Calu3 (cell line): ENCODE results near the gene KLK7. TPM values are rescaled to one million over a fixed set of nuclear protein-coding genes. Genes with fewer than 3 reads are reported as not detected.

ENCODE experiments used
- BruUV-seq: library from RNA; stranded (reverse); fragments of 400-500 nt; replicated peaks from 2 replicates; lab custom pipeline; 2021; lab: Mats Ljungman, UMichigan
- CTCF ChIA-PET: fragments of 300-600 bp; sonication (Branson Sonifier 250); formaldehyde crosslinking; loops from one replicate; lab custom pipeline; 2022; ENCODE audit warnings: antibody characterized with exemption; lab: Charles Lee
- DNase-seq: peaks from one replicate; pipeline ENCODE4 v3.0.0; 2022
- H3K27ac Mint-ChIP-seq: one replicate; pipeline ENCODE4 v1.8.0; 2022; ENCODE audit warnings: mixed read lengths; ENCODE audit not compliant: unreplicated experiment
- H3K27me3 Mint-ChIP-seq: one replicate; pipeline ENCODE4 v1.8.0; 2022; ENCODE audit warnings: mixed read lengths; ENCODE audit not compliant: unreplicated experiment
- H3K36me3 Mint-ChIP-seq: one replicate; pipeline ENCODE4 v1.8.0; 2022; ENCODE audit warnings: mild to moderate bottlenecking, moderate library complexity, mixed read lengths; ENCODE audit not compliant: insufficient read depth, unreplicated experiment
- H3K4me1 Mint-ChIP-seq: one replicate; pipeline ENCODE4 v1.8.0; 2022; ENCODE audit warnings: mild to moderate bottlenecking, low read depth, mixed read lengths; ENCODE audit not compliant: unreplicated experiment
- H3K4me3 Mint-ChIP-seq: one replicate; pipeline ENCODE4 v1.8.0; 2022; ENCODE audit warnings: mild to moderate bottlenecking, low read depth, moderate library complexity, mixed read lengths; ENCODE audit not compliant: unreplicated experiment
- H3K9me3 Mint-ChIP-seq: one replicate; pipeline ENCODE4 v1.8.0; 2022; ENCODE audit warnings: low read depth, mixed read lengths; ENCODE audit not compliant: unreplicated experiment
- intact Hi-C: fragments of 100-400 bp; cut with micrococcal nuclease; formaldehyde crosslinking; loops from one replicate; pipeline ENCODE4 v1.10.0; 2022; ENCODE audit not compliant: unreplicated experiment
- total RNA-seq: library from RNA; stranded (reverse); gene quantifications from 2 replicates; pipeline ENCODE4 v1.2.3, GENCODE V29; 2022
- TF ChIP-seq, protein P1 (sequence below): fragments of 200-600 bp; IDR thresholded peaks from one replicate; pipeline ENCODE4 v1.8.0; 2022; ENCODE audit warnings: antibody characterized with exemption; ENCODE audit not compliant: unreplicated experiment

The KLK7 gene
- total RNA-seq, 1 experiment from 2014 or later, result 6.5 TPM

DNA sequence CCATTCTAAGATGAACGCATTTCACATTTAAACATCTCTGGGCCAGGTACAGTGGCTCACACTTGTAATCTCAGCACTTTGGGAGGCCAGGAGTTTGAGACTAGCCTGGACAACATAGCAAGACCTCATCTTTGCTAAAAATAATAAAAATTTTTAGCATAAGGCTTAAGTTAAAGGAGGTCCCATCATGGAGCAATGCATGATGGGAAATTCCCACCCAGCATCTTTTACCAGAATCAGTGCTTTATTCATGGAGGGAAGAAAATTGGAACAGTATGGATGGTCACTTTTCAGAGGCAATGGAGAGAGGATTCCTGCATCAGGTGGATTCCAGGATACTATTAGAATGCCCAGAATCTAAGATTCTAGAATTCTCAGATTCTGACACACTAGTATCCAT, 21.5 kb upstream of the KLK7 start:
- TF ChIP-seq, protein P1, sequence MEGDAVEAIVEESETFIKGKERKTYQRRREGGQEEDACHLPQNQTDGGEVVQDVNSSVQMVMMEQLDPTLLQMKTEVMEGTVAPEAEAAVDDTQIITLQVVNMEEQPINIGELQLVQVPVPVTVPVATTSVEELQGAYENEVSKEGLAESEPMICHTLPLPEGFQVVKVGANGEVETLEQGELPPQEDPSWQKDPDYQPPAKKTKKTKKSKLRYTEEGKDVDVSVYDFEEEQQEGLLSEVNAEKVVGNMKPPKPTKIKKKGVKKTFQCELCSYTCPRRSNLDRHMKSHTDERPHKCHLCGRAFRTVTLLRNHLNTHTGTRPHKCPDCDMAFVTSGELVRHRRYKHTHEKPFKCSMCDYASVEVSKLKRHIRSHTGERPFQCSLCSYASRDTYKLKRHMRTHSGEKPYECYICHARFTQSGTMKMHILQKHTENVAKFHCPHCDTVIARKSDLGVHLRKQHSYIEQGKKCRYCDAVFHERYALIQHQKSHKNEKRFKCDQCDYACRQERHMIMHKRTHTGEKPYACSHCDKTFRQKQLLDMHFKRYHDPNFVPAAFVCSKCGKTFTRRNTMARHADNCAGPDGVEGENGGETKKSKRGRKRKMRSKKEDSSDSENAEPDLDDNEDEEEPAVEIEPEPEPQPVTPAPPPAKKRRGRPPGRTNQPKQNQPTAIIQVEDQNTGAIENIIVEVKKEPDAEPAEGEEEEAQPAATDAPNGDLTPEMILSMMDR, result no peak
- CTCF ChIA-PET, result no interaction called here
- Mint-ChIP-seq H3K4me3 (no peak overlapping the region), H3K36me3 (peaks cover 22% of the 10 kb centered on the region), H3K27ac (no peak overlapping the region), H3K27me3 (peaks cover 74% of the 10 kb centered on the region), H3K9me3 (no peaks in the 10 kb centered on the region), H3K4me1 (peaks cover 42% of the 10 kb centered on the region)
- BruUV-seq, result no TSS peak
- DNase-seq, result no peak
- intact Hi-C loops, result no loop called here

DNA sequence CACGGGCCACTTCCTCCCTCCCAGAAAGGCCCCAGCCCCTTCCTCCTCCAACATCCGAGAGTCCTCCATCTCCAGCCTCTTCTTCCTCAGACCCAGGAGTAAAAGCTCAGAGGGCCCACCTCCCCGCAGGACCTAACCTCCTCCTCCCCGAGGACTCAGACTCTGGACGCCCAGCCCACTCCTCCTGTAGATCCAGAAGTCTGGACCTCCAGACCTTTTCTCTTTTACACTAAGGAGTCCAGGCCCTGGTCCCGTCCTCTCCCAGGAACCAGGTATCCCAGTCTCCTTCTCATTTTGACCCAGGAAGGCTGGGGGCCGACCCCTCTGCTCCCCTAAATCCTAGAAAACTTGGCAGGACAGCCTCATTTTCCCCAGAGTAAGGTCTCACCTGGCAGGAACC, 19.6 kb upstream of the KLK7 start:
- Mint-ChIP-seq H3K4me3 (peak overlapping the region; percentile 74), H3K27ac (peak overlapping the region; percentile 80), H3K4me1 (peaks cover 39% of the 10 kb centered on the region), H3K27me3 (peaks cover 57% of the 10 kb centered on the region), H3K9me3 (no peaks in the 10 kb centered on the region), H3K36me3 (peaks cover 22% of the 10 kb centered on the region)
- TF ChIP-seq, protein P1, result no peak
- intact Hi-C loops, result no loop called here
- CTCF ChIA-PET, result no interaction called here
- no TSS peak for BruUV-seq
- no peak for DNase-seq

DNA sequence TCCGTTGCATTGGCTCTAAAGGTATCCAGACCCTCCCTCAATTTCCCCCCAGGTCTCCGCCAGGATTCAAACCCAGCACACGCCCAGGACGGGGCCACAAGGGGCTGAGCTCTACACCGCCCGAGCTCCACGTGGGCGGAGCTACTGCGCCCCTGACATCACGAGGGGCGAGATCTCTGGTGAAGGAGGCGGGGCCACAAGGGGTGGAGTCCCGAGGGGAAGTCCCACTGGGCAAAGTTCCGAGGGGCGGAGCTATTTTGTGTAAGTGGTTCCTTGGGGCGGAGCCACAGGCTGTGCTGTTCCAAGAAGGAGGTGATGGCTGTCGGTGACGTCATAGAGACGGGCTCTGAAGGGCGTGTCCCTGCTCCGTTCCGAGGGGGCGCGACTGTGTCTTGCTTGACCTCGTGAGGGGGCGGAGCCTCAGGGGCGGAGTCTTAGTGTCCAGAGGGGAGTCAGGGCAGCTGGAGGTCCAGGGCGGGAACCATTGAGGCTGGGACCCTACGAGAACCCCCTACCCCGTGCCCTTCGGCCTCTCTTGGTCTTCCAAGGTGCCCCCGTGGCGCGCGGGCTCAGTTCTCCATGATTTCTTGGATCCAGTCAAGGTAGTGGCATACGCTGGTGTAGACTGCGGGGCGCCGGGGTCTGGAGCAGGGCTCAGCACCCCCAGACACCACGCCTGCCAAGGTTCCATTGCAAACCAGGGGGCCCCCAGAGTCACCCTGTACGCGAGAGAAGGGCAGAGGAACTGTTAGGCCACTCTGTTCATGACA, 19.0 kb upstream of the KLK7 start:
- peak; percentile 96 for DNase-seq
- Mint-ChIP-seq H3K4me1 (peaks cover 42% of the 10 kb centered on the region), H3K36me3 (peaks cover 22% of the 10 kb centered on the region), H3K4me3 (peak overlapping the region; percentile 74), H3K27ac (peak overlapping the region; percentile 80), H3K9me3 (no peaks in the 10 kb centered on the region), H3K27me3 (peaks cover 55% of the 10 kb centered on the region)
- CTCF ChIA-PET, result interaction anchor here (0.6 to 2.5 kb wide), 9 partner anchors 11 to 278 kb away, joined by 3 to 24 read pairs (median 4); no protein-coding TSS in a partner anchor
- TF ChIP-seq, protein P1, result no peak
- BruUV-seq, result no TSS peak
- intact Hi-C loops, result no loop called here

DNA sequence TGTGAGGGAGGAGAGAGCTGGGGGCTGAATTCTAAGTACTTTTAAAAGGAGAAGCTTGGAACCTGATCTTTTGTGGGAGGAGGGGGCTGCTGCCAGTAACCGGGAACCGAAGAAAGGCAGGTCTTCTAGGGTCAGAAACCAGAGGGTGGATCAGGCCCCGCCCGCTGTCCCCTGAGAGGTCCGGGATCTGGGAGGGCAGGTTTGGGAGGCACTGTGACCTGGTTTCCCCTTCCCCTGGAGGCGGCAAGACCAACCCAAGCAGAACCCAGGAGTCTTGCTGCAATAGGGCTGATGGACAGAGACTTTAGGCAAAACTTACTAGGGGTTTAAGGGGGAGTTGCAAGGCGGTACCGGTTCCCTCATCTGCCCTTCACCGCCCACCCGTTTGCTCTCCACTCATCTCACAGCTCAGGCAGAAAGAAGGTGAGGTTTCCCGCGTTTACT, 18.4 kb upstream of the KLK7 start:
- peaks cover 42% of the 10 kb centered on the region for H3K4me1 Mint-ChIP-seq
- H3K4me3 Mint-ChIP-seq, result peak overlapping the region; percentile 74
- peaks cover 24% of the 10 kb centered on the region for H3K36me3 Mint-ChIP-seq
- BruUV-seq, result no TSS peak
- TF ChIP-seq, protein P1, result no peak
- peak; percentile 34 for DNase-seq
- no peaks in the 10 kb centered on the region for H3K9me3 Mint-ChIP-seq
- peaks cover 49% of the 10 kb centered on the region for H3K27me3 Mint-ChIP-seq
- CTCF ChIA-PET, result interaction anchor here (0.6 to 2.5 kb wide), 9 partner anchors 10 to 277 kb away, joined by 3 to 24 read pairs (median 4); no protein-coding TSS in a partner anchor
- H3K27ac Mint-ChIP-seq, result peak overlapping the region; percentile 80
- intact Hi-C loops, result no loop called here
